H1 (cell line): Measurements from ENCODE around the gene GIMAP5.

ENCODE experiments used
- CTCF ChIP-seq, 3 experiments: IDR thresholded peaks; 1 replicate in 2 of 3; 2 replicates in 1 of 3; pipeline versions ENCODE4 v1.5.1 to v1.6.1; 2011; ENCODE audit warnings: low read length in 3 of 3, mild to moderate bottlenecking in 3 of 3, inconsistent platforms in 2 of 3, low read depth in 1 of 3, moderate library complexity in 1 of 3; ENCODE audit not compliant: insufficient read depth in 1 of 3; ENCODE audit errors: control extremely low read depth in 1 of 3
- HDAC2 ChIP-seq, 2 experiments: fragments of 300-600 bp in 1 of 2; sonication (generic) in 1 of 2; IDR thresholded peaks; 2 replicates each; pipeline ENCODE4 v1.6.1; 2011 to 2012; ENCODE audit warnings: low read depth in 2 of 2, low read length in 2 of 2, mild to moderate bottlenecking in 2 of 2, moderate library complexity in 2 of 2, borderline replicate concordance in 1 of 2, inconsistent platforms in 1 of 2

- 0 out of 4 replicates have a peak, but pooled peaks of 1 of the 3 experiments have one; percentile 8 for TF ChIP-seq CTCF (IDR thresholded peaks at IDR 0.05; ENCODE audit: control extremely low read depth in 1 of 3, insufficient read depth in 1 of 3, low read depth in 1 of 3, low read length in 3 of 3)
- no peak for TF ChIP-seq HDAC2 (IDR thresholded peaks at IDR 0.05; ENCODE audit: borderline replicate concordance in 1 of 2, low read depth in 2 of 2, low read length in 2 of 2)
Observed at GRCh38 chr7:150778014-150778737, 41.0 kb downstream of the GIMAP5 start.
